ENCODE results near the gene ARHGAP19.
"Not testable (repeated sequence)": the region's sequence is repeated elsewhere in the genome, so short reads cannot be mapped to it uniquely, and the experiment has no call there.

GRCh38 chr10:97265095-97265494 is 27.3 kb downstream of the ARHGAP19 start:
- TF ChIP-seq, protein P1, sequence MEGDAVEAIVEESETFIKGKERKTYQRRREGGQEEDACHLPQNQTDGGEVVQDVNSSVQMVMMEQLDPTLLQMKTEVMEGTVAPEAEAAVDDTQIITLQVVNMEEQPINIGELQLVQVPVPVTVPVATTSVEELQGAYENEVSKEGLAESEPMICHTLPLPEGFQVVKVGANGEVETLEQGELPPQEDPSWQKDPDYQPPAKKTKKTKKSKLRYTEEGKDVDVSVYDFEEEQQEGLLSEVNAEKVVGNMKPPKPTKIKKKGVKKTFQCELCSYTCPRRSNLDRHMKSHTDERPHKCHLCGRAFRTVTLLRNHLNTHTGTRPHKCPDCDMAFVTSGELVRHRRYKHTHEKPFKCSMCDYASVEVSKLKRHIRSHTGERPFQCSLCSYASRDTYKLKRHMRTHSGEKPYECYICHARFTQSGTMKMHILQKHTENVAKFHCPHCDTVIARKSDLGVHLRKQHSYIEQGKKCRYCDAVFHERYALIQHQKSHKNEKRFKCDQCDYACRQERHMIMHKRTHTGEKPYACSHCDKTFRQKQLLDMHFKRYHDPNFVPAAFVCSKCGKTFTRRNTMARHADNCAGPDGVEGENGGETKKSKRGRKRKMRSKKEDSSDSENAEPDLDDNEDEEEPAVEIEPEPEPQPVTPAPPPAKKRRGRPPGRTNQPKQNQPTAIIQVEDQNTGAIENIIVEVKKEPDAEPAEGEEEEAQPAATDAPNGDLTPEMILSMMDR (conservative IDR thresholded peaks at IDR 0.05 in 1 of 2, IDR thresholded peaks at IDR 0.05 in 1 of 2; ENCODE audit: extremely low read depth in 1 of 2, insufficient read depth in 1 of 2, low read depth in 1 of 2, low read length in 2 of 2): not testable (repeated sequence)
- not testable (repeated sequence) for TF ChIP-seq EZH2 (IDR thresholded peaks at IDR 0.05; ENCODE audit: borderline replicate concordance, low read length)
